Measurements from ENCODE around the gene TMEM132E.
"Not testable (repeated sequence)": the region's sequence is repeated elsewhere in the genome, so short reads cannot be mapped to it uniquely, and the experiment has no call there.

Gene TMEM132E

DNA sequence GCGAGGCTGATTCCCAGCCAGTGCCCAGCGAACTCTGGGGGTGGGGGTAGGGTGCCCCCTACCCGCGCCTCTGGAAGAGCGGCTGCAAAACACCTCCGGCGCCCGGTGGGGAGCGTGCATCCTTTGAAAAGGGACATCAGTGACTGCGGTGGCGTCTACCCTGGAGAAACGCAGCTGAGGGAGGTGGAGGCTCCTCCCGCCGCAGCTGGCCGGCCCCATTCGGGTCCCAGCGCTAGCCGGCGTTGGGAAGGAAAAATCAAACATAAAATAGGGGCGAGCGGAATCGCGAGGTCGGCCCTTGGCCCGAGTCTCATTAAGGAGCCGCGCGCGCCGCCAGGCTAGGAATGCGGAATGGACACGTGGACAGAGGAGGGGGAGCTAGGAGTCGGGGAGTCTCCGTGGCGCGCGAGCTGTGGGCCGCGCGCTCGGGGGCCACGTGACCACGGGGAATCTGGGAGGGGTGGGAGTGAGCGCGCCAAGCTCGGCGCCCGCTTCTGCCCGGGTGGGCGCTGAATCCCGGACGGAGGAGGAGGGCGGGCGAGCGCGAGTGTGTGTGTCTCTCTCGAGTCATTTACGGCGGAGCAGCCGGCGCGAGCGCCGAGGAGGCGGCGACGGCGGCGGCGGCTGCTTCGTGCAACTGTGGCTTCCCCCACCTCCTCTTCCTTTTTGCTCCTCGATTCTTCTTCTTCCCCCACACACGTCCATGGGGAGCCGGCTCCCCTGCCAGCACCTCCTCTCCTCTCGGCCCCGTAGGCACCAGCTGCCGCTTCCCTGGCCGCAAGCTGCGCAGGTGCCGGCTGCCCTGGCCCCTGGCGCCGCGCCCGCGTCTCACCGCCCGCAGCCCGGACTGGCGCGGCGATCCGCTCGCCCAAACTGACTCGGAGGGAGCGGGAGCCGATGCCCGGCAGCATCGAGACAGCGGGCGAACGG is at the start of gene TMEM132E:
Gene TMEM132E, plus strand, starts transcription at position 566 of the 930 bp plus-strand sequence. CDS start 1,495 bp downstream, outside the sequence.
- no peak for DNase-seq (ENCODE audit: low read depth, low spot score)

GRCh38 chr17:34530918-34531317 is 48.5 kb upstream of the TMEM132E start:
- no peak for DNase-seq (ENCODE audit: low read depth, low spot score)

DNA sequence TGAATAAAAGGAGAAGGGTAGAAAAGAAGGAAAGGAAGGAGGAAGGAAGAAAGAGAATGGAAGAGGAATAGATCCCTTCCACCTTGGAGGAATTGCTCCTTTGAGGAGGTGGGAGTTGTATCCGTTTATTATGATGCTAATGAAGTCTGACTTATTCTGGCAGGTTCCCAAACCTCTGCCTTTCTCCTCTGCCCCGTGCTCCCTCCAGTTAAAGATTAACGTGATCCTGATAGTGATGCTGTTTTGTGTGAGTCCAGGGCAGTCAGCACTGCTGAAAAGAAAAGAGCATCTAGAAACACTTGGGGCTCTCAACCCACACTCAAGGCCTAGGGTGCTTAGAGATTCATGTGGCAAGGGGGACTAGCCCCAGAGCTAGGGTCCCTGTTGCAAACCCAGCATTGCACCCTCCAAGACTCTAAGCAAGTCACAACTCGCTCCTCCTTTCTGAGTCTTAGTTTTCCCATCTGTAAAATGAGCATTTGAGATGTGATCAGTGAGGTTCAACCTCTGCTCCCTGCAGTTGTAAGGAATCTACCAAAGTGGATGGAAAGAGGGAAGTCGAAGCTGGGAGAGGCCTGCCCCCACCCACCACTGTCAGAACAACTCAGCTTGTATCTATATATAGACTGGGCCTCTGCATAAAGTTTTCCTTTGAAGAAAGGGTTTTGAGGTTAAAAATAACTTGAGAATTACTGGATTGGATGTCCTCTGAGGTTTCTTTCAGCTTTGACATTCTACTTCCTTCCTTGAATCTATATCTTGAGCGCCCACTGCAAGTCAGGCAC is 46.9 kb upstream of the TMEM132E start:
- DNase-seq (ENCODE audit: low read depth, low spot score) = no peak

GRCh38 chr17:34533806-34534527 is 45.4 kb upstream of the TMEM132E start:
- DNase-seq (ENCODE audit: low read depth, low spot score) = no peak

GRCh38 chr17:34537445-34537844 is 41.9 kb upstream of the TMEM132E start:
- DNase-seq (ENCODE audit: low read depth, low spot score) = no peak

DNA sequence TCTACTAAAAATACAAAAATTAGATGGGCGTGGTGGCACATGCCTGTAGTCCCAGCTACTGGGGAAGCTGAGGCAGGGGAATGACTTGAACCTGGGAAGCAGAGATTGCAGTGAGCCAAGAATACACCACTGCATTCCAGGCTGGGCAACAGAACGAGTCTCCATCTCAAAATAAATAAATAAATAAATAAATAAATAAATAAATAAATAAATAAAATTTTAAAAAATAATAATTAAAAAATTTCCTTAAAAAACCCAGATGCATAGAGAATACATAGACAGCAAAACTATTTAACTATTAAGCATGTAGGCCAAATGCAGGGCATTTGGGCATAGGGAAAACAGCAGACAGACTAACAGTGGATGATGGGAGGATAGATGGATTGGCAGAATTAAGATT is 40.8 kb upstream of the TMEM132E start:
- not testable (repeated sequence) for DNase-seq (ENCODE audit: low read depth, low spot score)

DNA sequence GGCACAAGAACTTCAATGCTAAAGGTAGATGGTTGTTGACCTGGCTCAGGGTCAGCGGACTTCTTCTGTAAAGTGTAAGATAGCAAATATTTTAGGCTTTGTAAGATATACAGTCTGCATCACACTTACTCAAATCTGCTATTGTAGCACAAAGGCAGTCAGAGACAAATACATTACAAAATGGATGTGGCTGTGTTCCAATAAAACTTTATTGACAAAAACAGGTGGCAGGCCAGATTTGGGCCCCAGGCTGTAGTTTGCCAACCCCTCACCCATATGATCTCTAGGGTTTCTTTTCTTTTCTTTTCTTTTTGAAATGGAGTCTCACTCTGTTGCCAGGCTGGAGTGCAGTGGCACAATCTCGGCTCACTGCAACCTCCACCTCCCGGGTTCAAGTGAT is 39.5 kb upstream of the TMEM132E start:
- DNase-seq (ENCODE audit: low read depth, low spot score) = no peak

GRCh38 chr17:34542700-34543336 is 36.6 kb upstream of the TMEM132E start:
- peak; percentile 17 for DNase-seq (ENCODE audit: low read depth, low spot score)

DNA sequence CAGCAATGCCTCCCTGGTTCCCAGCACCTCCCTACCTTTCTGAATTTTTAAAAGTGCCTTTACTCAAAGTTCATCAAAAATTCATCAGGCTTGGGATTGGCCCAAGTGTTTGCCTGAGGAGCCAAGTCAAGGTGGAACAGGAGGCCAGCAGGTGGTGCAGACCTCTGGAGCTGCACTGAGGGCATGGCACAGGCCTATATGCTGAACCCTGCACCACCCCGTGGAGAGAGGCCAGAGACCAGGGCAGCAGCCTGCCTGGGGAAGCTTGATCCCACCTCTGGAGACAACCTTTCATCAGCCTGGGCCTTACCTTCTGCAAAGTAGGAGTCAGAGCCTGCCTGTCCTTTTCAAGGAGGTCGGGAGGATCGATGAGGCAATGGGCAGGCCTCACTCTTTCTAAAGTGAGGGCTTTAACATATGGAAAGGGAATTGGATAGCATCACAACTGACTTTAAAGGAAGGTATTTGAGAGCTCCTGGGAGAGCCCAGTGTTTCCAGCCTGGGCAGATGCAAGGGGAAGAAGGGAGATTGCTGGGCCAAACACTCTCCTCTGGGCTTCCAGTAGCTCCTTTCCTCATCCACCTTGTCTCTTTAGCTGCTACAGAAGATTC is 31.8 kb upstream of the TMEM132E start:
- no peak for DNase-seq (ENCODE audit: low read depth, low spot score)

GRCh38 chr17:34549966-34550365 is 29.4 kb upstream of the TMEM132E start:
- DNase-seq (ENCODE audit: low read depth, low spot score) = no peak

- DNase-seq (ENCODE audit: low read depth, low spot score) = no peak
Measured at GRCh38 chr17:34553907-34554306, 25.5 kb upstream of the TMEM132E start.

DNA sequence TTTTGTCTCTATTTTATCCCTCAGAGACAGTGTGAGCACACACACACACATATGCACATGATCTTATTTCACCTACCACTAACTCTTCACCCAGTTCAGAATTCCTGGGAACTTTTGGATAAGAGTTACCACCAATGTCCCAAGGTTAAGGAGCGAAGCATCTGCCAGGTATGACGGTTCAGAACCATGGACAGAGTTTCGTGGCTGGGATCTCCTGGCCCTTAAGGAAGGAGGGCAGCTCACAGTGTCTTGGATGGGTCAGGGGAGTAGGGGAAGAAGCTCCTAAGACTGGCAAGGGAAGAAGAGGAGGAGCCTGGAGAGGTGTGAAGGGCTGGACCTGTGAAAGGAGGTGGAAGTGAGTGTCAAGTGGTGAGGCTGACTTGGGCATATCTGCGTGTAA is 23.0 kb upstream of the TMEM132E start:
- no peak for DNase-seq (ENCODE audit: low read depth, low spot score)

- no peak for DNase-seq (ENCODE audit: low read depth, low spot score)
Measured at GRCh38 chr17:34556931-34557330, 22.5 kb upstream of the TMEM132E start.

DNA sequence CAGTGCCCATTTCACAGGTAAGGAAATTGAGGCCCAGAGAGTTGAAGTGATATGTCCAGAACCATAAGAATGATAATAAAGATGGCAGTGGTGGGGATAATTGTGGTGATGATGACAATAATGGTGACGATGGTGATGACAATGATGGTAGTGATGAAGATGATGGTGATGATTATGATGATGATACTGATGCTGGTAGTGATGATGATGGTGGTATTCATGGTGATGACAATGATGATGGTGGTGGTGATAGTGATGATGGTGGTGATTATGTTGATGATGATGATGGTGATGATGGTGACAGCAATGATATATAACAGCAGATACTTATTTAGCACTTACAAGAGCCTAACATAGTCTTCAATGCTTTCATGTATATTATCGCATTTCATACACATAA is 18.1 kb upstream of the TMEM132E start:
- no peak for DNase-seq (ENCODE audit: low read depth, low spot score)

- no peak for DNase-seq (ENCODE audit: low read depth, low spot score)
Measured at GRCh38 chr17:34562387-34562786, 17.0 kb upstream of the TMEM132E start.

GRCh38 chr17:34565713-34566112 is 13.7 kb upstream of the TMEM132E start:
- no peak for DNase-seq (ENCODE audit: low read depth, low spot score)

GRCh38 chr17:34566201-34566600 is 13.2 kb upstream of the TMEM132E start:
- no peak for DNase-seq (ENCODE audit: low read depth, low spot score)

DNA sequence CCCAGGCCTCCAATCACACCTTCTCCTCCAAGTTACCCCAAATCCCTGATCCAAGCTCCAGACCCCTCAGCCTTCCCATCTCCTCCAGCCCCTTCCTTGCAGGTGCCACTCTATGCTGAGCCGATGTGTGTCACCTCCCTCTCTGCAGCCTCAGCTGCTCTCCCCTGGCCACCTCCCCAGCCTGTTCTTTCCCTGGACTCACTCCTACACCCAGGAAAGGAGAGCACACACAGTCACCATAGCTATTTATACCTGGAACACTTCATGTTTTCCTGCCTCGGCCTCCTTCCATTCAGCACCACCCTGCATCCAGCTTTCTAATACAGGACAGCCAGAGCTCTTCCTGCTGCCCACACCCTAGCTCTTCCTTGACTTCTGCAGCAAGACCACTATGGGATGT is 12.5 kb upstream of the TMEM132E start:
- DNase-seq (ENCODE audit: low read depth, low spot score) = no peak

- DNase-seq (ENCODE audit: low read depth, low spot score) = no peak
Measured at GRCh38 chr17:34567691-34568465, 11.5 kb upstream of the TMEM132E start.

- no peak for DNase-seq (ENCODE audit: low read depth, low spot score)
Measured at GRCh38 chr17:34568953-34569352, 10.4 kb upstream of the TMEM132E start.
